Loucy (cell line): ENCODE measurements around the gene SORCS2.

ENCODE experiments used
- H2AFZ ChIP-seq: fragments of 200-600 bp; sonication (generic); 2 replicates; pipeline ENCODE4 v1.6.0; 2016; ENCODE audit warnings: antibody characterized with exemption, mild to moderate bottlenecking, low read length, moderate library complexity
- H3F3A ChIP-seq: fragments of 200-600 bp; 2 replicates; pipeline ENCODE4 v1.6.0; 2016; ENCODE audit warnings: antibody characterized with exemption, low read depth, mild to moderate bottlenecking
- H3K27me3 ChIP-seq: fragments of 200-600 bp; sonication (generic); 2 replicates; pipeline ENCODE4 v1.6.1; 2014; ENCODE audit warnings: low read length, mild to moderate bottlenecking; ENCODE audit not compliant: insufficient read depth, poor library complexity, severe bottlenecking
- H3K36me3 ChIP-seq: fragments of 200-600 bp; sonication (generic); 2 replicates; pipeline ENCODE4 v1.6.1; 2016; ENCODE audit warnings: low read length; ENCODE audit not compliant: insufficient read depth
- H3K4me1 ChIP-seq: fragments of 200-600 bp; sonication (generic); 2 replicates; pipeline ENCODE4 v1.5.1; 2014; ENCODE audit warnings: low read length, mild to moderate bottlenecking; ENCODE audit not compliant: insufficient read depth, poor library complexity, severe bottlenecking
- H3K4me2 ChIP-seq: fragments of 200-600 bp; sonication (generic); 2 replicates; pipeline ENCODE4 v1.6.0; 2014; ENCODE audit warnings: antibody characterized with exemption, low read length, low read depth, mild to moderate bottlenecking; ENCODE audit not compliant: poor library complexity, severe bottlenecking
- H3K4me3 ChIP-seq: fragments of 200-600 bp; sonication (generic); 2 replicates; pipeline ENCODE4 v1.5.1; 2014; ENCODE audit warnings: low read length, mild to moderate bottlenecking, mixed read lengths; ENCODE audit not compliant: poor library complexity, severe bottlenecking
- H3K79me2 ChIP-seq: fragments of 200-600 bp; sonication (generic); 2 replicates; pipeline ENCODE4 v1.6.1; 2014; ENCODE audit warnings: low read length; ENCODE audit not compliant: insufficient read depth
- H3K9ac ChIP-seq: fragments of 200-600 bp; sonication (generic); 2 replicates; pipeline ENCODE4 v1.6.0; 2014; ENCODE audit warnings: mild to moderate bottlenecking, low read depth, low read length, moderate library complexity; ENCODE audit not compliant: poor library complexity, severe bottlenecking
- H3K9me2 ChIP-seq: fragments of 200-600 bp; sonication (generic); replicated peaks from 2 replicates; pipeline ENCODE4 v1.6.1; 2016; ENCODE audit warnings: low read depth, low read length, mixed read lengths
- H3K9me3 ChIP-seq: fragments of 200-600 bp; sonication (generic); 2 replicates; pipeline ENCODE4 v1.6.1; 2014; ENCODE audit warnings: mild to moderate bottlenecking, antibody characterized with exemption, low read length, low read depth; ENCODE audit not compliant: insufficient read depth
- H4K20me1 ChIP-seq: fragments of 200-600 bp; sonication (generic); 2 replicates; pipeline ENCODE4 v1.6.0; 2014; ENCODE audit warnings: antibody characterized with exemption, low read length, mild to moderate bottlenecking; ENCODE audit not compliant: insufficient read depth, poor library complexity, severe bottlenecking
- EZH2phosphoT487 ChIP-seq: fragments of 200-600 bp; IDR thresholded peaks from 2 replicates; pipeline ENCODE4 v1.6.1; 2018; ENCODE audit warnings: antibody characterized with exemption, mild to moderate bottlenecking, moderate library complexity, borderline replicate concordance
- TF ChIP-seq, protein P1 (sequence below): fragments of 200-600 bp; sonication (generic); conservative IDR thresholded peaks from 2 replicates; pipeline ENCODE4 v1.5.1; 2014; ENCODE audit warnings: mild to moderate bottlenecking, antibody characterized with exemption, low read length

SORCS2 gene

DNA sequence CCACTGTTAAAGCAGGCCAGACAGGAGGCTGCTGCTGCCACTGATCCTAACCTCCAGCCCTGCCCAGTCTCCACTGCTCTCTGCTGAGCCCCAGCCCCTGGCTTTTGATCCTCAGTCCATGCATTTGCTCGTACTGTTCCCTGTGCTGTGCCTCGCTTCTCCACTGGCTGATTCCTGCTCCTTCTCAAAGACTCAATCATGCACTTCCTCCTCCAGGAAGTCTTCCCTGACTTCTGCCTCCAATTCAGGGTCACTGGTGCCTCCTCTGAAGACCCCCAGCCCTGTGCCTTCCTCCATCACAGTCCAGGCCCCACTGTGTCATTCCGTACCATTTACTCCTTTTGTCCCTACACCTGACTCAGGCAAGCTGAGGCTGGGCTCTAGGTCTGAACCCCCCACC is 473.0 kb downstream of the SORCS2 start:
- Histone ChIP-seq H3K36me3 (no peaks in the 10 kb centered on the region), H3K4me1 (no peaks in the 10 kb centered on the region), H3K4me2 (no peak overlapping the region), H3K27me3 (no peaks in the 10 kb centered on the region), H3K79me2 (no peaks in the 10 kb centered on the region), H3K9me2 (no peaks in the 10 kb centered on the region), H2AFZ (no peak overlapping the region), H3K4me3 (no peak overlapping the region), H3F3A (no peaks in the 10 kb centered on the region), H4K20me1 (no peaks in the 10 kb centered on the region), H3K9ac (no peak overlapping the region), H3K9me3 (peaks cover 3% of the 10 kb centered on the region; the same call in 1 of the 2 replicates)
- TF ChIP-seq EZH2phosphoT487 = no peak
- TF ChIP-seq, protein P1, sequence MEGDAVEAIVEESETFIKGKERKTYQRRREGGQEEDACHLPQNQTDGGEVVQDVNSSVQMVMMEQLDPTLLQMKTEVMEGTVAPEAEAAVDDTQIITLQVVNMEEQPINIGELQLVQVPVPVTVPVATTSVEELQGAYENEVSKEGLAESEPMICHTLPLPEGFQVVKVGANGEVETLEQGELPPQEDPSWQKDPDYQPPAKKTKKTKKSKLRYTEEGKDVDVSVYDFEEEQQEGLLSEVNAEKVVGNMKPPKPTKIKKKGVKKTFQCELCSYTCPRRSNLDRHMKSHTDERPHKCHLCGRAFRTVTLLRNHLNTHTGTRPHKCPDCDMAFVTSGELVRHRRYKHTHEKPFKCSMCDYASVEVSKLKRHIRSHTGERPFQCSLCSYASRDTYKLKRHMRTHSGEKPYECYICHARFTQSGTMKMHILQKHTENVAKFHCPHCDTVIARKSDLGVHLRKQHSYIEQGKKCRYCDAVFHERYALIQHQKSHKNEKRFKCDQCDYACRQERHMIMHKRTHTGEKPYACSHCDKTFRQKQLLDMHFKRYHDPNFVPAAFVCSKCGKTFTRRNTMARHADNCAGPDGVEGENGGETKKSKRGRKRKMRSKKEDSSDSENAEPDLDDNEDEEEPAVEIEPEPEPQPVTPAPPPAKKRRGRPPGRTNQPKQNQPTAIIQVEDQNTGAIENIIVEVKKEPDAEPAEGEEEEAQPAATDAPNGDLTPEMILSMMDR = no peak

DNA sequence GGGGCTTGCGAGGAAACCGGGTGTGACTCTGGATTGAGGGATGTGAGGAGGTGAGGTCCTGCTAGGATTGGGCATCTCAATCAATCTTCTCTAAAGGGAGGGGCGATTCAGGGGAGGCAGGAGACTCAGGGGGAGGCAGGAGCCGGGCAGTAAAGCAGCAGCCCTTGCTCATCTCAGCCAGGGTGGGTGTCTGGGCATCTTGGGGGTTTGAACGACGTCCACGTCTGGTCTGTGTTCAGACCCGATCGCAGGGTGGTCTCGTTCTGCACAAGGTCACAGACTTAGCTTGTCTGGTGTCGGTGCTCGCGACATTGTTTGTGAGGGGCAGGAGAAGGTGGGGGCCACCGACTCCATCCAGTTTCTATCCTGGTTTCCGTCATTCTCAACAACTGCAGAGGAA is 473.7 kb downstream of the SORCS2 start:
- H3K4me1 ChIP-seq = no peaks in the 10 kb centered on the region
- no peak overlapping the region for H3K4me2 ChIP-seq
- H3K9me3 ChIP-seq = peaks cover 3% of the 10 kb centered on the region; the same call in 1 of the 2 replicates
- no peaks in the 10 kb centered on the region for H3F3A ChIP-seq
- no peaks in the 10 kb centered on the region for H3K27me3 ChIP-seq
- no peak overlapping the region for H3K9ac ChIP-seq
- no peak overlapping the region for H3K4me3 ChIP-seq
- H3K36me3 ChIP-seq = no peaks in the 10 kb centered on the region
- no peaks in the 10 kb centered on the region for H3K9me2 ChIP-seq
- no peak overlapping the region for H2AFZ ChIP-seq
- no peaks in the 10 kb centered on the region for H4K20me1 ChIP-seq
- H3K79me2 ChIP-seq = no peaks in the 10 kb centered on the region
- TF ChIP-seq EZH2phosphoT487 = no peak
- TF ChIP-seq, protein P1 = no peak

DNA sequence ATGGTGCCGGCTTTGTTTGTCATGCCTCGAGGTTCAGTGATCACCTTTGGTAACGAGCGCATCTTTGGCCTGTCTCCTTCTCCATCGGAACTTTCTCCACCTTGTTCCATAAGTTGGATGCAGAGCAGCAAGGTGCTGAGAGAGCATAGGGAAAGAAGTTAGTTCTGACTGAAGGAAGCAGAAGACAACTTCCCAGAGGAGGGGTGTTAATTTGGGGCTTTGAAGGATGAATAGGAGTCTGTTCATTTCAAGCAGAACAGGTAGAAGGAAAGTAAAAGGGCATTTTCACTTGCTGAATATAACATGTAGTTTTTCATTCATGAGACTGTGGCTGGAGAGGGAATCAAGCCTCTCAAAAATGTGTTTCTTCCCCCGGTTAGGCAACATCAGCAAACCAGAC is 474.4 kb downstream of the SORCS2 start:
- H3K4me3 ChIP-seq = no peak overlapping the region
- H2AFZ ChIP-seq = no peak overlapping the region
- H3K4me1 ChIP-seq = no peaks in the 10 kb centered on the region
- H3K27me3 ChIP-seq = no peaks in the 10 kb centered on the region
- TF ChIP-seq, protein P1 = no peak
- TF ChIP-seq EZH2phosphoT487 = no peak
- no peaks in the 10 kb centered on the region for H3F3A ChIP-seq
- no peaks in the 10 kb centered on the region for H3K36me3 ChIP-seq
- no peaks in the 10 kb centered on the region for H4K20me1 ChIP-seq
- H3K79me2 ChIP-seq = no peaks in the 10 kb centered on the region
- no peak overlapping the region for H3K9ac ChIP-seq
- H3K4me2 ChIP-seq = no peak overlapping the region
- peaks cover 3% of the 10 kb centered on the region; the same call in 1 of the 2 replicates for H3K9me3 ChIP-seq
- no peaks in the 10 kb centered on the region for H3K9me2 ChIP-seq
